ENCODE results near the gene KLHL36.

DNA sequence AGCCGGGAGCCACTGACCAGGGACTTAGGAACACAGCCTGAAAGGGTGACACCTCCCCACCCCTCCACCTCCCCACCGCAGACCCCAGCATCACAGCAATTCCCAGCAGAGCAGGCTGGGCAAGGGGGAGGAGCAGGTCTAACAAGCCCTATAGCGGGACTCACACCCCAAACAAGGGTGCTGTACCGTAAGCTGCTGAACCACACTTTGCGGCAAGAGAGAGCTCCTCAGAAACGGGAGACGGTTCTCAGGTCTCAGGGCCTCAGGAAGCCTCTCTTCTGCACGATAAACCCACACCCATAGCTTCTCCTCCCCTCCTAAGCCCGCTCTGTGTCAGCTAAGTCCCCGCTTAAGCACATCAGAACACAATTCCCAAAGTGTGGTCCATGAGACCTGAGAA is 18.7 kb upstream of the KLHL36 start:
- TF ChIP-seq, protein P1, sequence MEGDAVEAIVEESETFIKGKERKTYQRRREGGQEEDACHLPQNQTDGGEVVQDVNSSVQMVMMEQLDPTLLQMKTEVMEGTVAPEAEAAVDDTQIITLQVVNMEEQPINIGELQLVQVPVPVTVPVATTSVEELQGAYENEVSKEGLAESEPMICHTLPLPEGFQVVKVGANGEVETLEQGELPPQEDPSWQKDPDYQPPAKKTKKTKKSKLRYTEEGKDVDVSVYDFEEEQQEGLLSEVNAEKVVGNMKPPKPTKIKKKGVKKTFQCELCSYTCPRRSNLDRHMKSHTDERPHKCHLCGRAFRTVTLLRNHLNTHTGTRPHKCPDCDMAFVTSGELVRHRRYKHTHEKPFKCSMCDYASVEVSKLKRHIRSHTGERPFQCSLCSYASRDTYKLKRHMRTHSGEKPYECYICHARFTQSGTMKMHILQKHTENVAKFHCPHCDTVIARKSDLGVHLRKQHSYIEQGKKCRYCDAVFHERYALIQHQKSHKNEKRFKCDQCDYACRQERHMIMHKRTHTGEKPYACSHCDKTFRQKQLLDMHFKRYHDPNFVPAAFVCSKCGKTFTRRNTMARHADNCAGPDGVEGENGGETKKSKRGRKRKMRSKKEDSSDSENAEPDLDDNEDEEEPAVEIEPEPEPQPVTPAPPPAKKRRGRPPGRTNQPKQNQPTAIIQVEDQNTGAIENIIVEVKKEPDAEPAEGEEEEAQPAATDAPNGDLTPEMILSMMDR (IDR thresholded peaks at IDR 0.05), result no peak
- TF ChIP-seq EP300 (IDR thresholded peaks at IDR 0.05) (no peak), POLR2A (IDR thresholded peaks at IDR 0.05) (no peak), POLR2AphosphoS5 (IDR thresholded peaks at IDR 0.05) (no peak)

Measured in sigmoid colon (tissue), 4 donors.